ENCODE measurements around the gene UACA. TPM values are rescaled to one million over a fixed set of nuclear protein-coding genes. Genes with fewer than 3 reads are reported as not detected.

UACA gene
- total and polyA plus RNA-seq, 2 experiments from 2014 or later = 64.0 to 135 TPM

DNA sequence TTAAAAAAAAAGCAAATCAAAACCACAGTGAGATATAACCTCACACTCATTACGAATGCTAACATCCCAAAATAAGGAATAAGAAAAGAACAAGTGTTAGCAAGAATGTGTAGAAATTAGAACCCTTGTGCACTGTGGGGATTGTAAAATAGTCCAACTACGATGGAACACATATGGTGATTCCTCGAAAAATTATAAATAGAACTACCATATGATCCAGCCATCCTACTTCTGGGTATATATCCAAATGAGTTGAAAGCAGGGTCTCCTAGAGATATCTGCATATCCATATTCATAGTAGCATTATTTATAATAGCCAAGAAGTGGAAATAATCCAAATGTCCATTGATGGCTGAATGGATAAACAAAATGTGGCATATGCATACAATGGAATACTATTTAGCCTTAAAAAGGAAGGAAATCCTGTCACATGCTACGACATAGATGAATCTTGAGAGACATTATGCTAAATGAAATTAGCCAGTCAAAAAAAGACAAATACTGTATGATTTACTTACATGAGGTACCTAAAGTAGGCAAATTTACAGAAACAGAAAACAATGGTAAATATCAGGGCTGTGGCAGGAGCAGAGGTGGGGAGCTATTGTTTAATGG is 55.6 kb downstream of the UACA start:
- peaks cover 17% of the 10 kb centered on the region for H3K4me1 ChIP-seq (ENCODE audit: insufficient read depth)
- H3K9me2 ChIP-seq (ENCODE audit: insufficient read depth) = no peaks in the 10 kb centered on the region
- no peak for DNase-seq
- no peak overlapping the region for H3K4me3 ChIP-seq
- H3K9me3 ChIP-seq (ENCODE audit: low read depth) = no peaks in the 10 kb centered on the region
- no peak overlapping the region for H2AFZ ChIP-seq
- no peak overlapping the region for H3K9ac ChIP-seq
- in situ Hi-C loops (cut with MboI) = no loop called here
- H3K79me2 ChIP-seq (ENCODE audit: insufficient read depth) = peaks cover 100% of the 10 kb centered on the region
- TF ChIP-seq EZH2phosphoT487 (IDR thresholded peaks at IDR 0.05; ENCODE audit: insufficient read depth, low read depth) (no peak), EZH2 (IDR thresholded peaks at IDR 0.05; ENCODE audit: insufficient read depth, poor library complexity, severe bottlenecking) (no peak)
- no peak overlapping the region for H3K4me2 ChIP-seq (ENCODE audit: unreplicated experiment)
- no peaks in the 10 kb centered on the region for H4K20me1 ChIP-seq (ENCODE audit: insufficient read depth)
- H3K27me3 ChIP-seq (replicated peaks; ENCODE audit: insufficient read depth) = no peaks in the 10 kb centered on the region
- 93 to 94% methylated on average over 4 of the region's 4 CpGs for WGBS, 2 experiments (ENCODE audit: low coverage in 1 of 2, low lambda C conversion rate in 2 of 2, missing lambda C conversion rate in 2 of 2)
- H3F3A ChIP-seq (ENCODE audit: insufficient read depth) = peaks cover 37% of the 10 kb centered on the region
- H3K36me3 ChIP-seq (ENCODE audit: low read depth) = no peaks in the 10 kb centered on the region; the same call in 1 of the 2 replicates
- no peak overlapping the region for H3K27ac ChIP-seq

DNA sequence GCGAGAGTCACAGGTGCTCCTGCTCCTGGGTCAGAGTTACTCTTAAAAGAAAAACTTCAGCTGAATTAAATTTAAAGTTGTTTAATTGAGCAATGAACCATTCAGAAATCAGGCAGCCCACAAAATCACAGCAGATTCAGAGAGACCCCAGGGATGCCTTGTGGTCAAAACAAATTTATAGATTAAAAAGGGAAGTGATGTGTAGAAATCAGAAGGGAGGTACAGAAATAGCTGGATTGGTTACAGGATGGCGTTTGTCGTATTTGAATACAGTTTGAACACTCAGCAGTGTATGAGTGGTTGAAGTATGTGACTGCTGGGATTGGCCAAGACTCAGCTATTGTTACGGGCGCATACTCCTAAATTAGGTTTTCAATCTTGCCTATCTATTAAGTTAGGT is 58.6 kb downstream of the UACA start:
- Histone ChIP-seq H3F3A (ENCODE audit: insufficient read depth) (peaks cover 39% of the 10 kb centered on the region; the same call in 1 of the 2 replicates), H3K27me3 (replicated peaks; ENCODE audit: insufficient read depth) (no peaks in the 10 kb centered on the region), H3K79me2 (ENCODE audit: insufficient read depth) (peaks cover 99% of the 10 kb centered on the region), H3K9me2 (ENCODE audit: insufficient read depth) (no peaks in the 10 kb centered on the region), H3K27ac (no peak overlapping the region), H2AFZ (no peak overlapping the region), H4K20me1 (ENCODE audit: insufficient read depth) (no peaks in the 10 kb centered on the region), H3K36me3 (ENCODE audit: low read depth) (no peaks in the 10 kb centered on the region; the same call in 1 of the 2 replicates), H3K9ac (no peak overlapping the region), H3K4me2 (ENCODE audit: unreplicated experiment) (no peak overlapping the region), H3K9me3 (ENCODE audit: low read depth) (no peaks in the 10 kb centered on the region), H3K4me1 (ENCODE audit: insufficient read depth) (peaks cover 42% of the 10 kb centered on the region), H3K4me3 (no peak overlapping the region)
- DNase-seq = no peak
- no peak for TF ChIP-seq EZH2phosphoT487 (IDR thresholded peaks at IDR 0.05; ENCODE audit: insufficient read depth, low read depth)
- TF ChIP-seq EZH2 (IDR thresholded peaks at IDR 0.05; ENCODE audit: insufficient read depth, poor library complexity, severe bottlenecking) = no peak
- WGBS, 2 experiments (ENCODE audit: low coverage in 1 of 2, low lambda C conversion rate in 2 of 2, missing lambda C conversion rate in 2 of 2) = 95 to 100% methylated on average over 5 of the region's 5 CpGs
- in situ Hi-C loops (cut with MboI) = no loop called here

DNA sequence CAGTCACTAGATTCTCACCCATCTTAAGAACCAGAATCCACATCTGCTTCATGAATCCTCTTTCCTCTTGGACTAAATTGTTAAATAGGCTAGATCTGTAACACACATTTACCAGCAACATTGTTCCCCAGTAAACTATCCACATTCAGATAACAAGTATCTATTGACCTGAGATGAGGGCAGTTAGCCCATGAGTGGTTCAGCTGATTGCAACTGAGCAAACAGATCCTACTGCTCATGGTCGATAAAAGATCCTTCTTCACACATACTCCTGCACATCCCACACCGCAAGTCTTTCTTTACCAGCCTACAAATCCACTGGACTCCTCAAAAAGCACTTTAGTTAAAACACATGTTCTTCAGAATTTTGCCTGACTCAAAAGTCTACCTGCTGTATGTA is 59.2 kb downstream of the UACA start:
- Histone ChIP-seq H2AFZ (no peak overlapping the region), H3K27me3 (replicated peaks; ENCODE audit: insufficient read depth) (no peaks in the 10 kb centered on the region), H3F3A (ENCODE audit: insufficient read depth) (peaks cover 40% of the 10 kb centered on the region; the same call in 1 of the 2 replicates), H4K20me1 (ENCODE audit: insufficient read depth) (no peaks in the 10 kb centered on the region), H3K9ac (no peak overlapping the region), H3K36me3 (ENCODE audit: low read depth) (peaks cover 3% of the 10 kb centered on the region; the same call in 1 of the 2 replicates), H3K4me3 (no peak overlapping the region), H3K27ac (no peak overlapping the region), H3K9me2 (ENCODE audit: insufficient read depth) (no peaks in the 10 kb centered on the region), H3K79me2 (ENCODE audit: insufficient read depth) (peaks cover 99% of the 10 kb centered on the region), H3K9me3 (ENCODE audit: low read depth) (no peaks in the 10 kb centered on the region), H3K4me2 (ENCODE audit: unreplicated experiment) (no peak overlapping the region), H3K4me1 (ENCODE audit: insufficient read depth) (peaks cover 47% of the 10 kb centered on the region)
- TF ChIP-seq EZH2phosphoT487 (IDR thresholded peaks at IDR 0.05; ENCODE audit: insufficient read depth, low read depth) (no peak), EZH2 (IDR thresholded peaks at IDR 0.05; ENCODE audit: insufficient read depth, poor library complexity, severe bottlenecking) (no peak)
- in situ Hi-C loops (cut with MboI) = no loop called here
- 95% methylated on average over 2 of the region's 2 CpGs for WGBS, 2 experiments (ENCODE audit: low coverage in 1 of 2, low lambda C conversion rate in 2 of 2, missing lambda C conversion rate in 2 of 2)
- DNase-seq = no peak

DNA sequence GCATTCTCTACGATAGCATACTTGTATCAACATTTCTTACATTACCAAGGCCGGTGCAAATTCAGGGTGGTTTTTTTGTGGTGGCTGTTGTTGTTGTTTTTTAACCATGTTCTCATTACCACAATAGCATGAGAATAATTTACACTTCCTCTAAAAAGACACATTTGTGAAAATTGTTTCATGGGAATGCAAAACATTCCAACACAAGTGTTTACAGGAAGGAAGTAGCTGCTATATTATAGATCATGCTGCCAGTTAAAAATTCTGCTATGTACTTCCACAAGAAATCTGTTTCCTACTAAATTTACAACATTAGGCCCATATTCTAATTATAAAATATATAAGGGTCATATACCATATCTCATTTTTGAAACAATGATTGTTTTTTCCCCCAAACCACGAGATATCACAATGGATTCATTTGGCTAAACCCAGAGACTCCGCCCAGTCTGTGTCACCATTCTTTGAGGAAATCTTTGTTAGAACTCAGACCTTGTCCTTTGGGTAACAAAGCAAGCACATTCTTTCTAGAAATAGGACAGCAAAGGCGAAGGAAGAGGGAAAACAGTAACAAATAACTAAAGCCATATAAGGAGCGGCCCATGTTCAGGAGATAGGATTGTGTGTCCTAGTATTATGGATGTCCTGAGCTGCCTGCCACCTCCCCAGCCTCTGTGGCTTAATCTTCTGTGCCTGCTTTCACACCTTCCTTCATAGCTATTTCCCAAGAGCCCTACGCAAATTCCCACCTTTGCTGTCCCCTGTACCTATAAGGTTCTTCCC is 60.1 kb downstream of the UACA start:
- H4K20me1 ChIP-seq (ENCODE audit: insufficient read depth) = no peaks in the 10 kb centered on the region
- H3K9ac ChIP-seq = no peak overlapping the region
- no peak overlapping the region for H3K4me3 ChIP-seq
- no peaks in the 10 kb centered on the region for H3K27me3 ChIP-seq (replicated peaks; ENCODE audit: insufficient read depth)
- in situ Hi-C loops (cut with MboI) = no loop called here
- peaks cover 56% of the 10 kb centered on the region for H3K4me1 ChIP-seq (ENCODE audit: insufficient read depth)
- DNase-seq = peak; percentile 57
- no peak overlapping the region for H2AFZ ChIP-seq
- H3K27ac ChIP-seq = peak overlapping the region; percentile 75
- H3F3A ChIP-seq (ENCODE audit: insufficient read depth) = peaks cover 40% of the 10 kb centered on the region; the same call in 1 of the 2 replicates
- H3K9me2 ChIP-seq (ENCODE audit: insufficient read depth) = no peaks in the 10 kb centered on the region
- WGBS, 2 experiments (ENCODE audit: low coverage in 1 of 2, low lambda C conversion rate in 2 of 2, missing lambda C conversion rate in 2 of 2) = 80 to 81% methylated on average over 7 of the region's 7 CpGs
- peak overlapping the region; percentile 71 for H3K4me2 ChIP-seq (ENCODE audit: unreplicated experiment)
- H3K79me2 ChIP-seq (ENCODE audit: insufficient read depth) = peaks cover 99% of the 10 kb centered on the region
- no peaks in the 10 kb centered on the region for H3K9me3 ChIP-seq (ENCODE audit: low read depth)
- TF ChIP-seq EZH2phosphoT487 (IDR thresholded peaks at IDR 0.05; ENCODE audit: insufficient read depth, low read depth) = no peak
- no peak for TF ChIP-seq EZH2 (IDR thresholded peaks at IDR 0.05; ENCODE audit: insufficient read depth, poor library complexity, severe bottlenecking)
- peaks cover 4% of the 10 kb centered on the region; the same call in 1 of the 2 replicates for H3K36me3 ChIP-seq (ENCODE audit: low read depth)

Data from GM23248 (cell line).